GM12892 (cell line): ENCODE results near the gene CUL3.
"Not testable (repeated sequence)": the region's sequence is repeated elsewhere in the genome, so short reads cannot be mapped to it uniquely, and the experiment has no call there.

Source experiments
- POLR2A ChIP-seq: IDR thresholded peaks from 2 replicates; pipeline ENCODE4 v1.6.1; 2011; ENCODE audit warnings: low read depth, low read length, control low read depth
- POLR2AphosphoS5 ChIP-seq: IDR thresholded peaks from 2 replicates; pipeline ENCODE4 v1.6.1; 2011; ENCODE audit warnings: low read depth, low read length, control low read depth
- TAF1 ChIP-seq: IDR thresholded peaks from 2 replicates; pipeline ENCODE4 v1.6.1; 2011; ENCODE audit warnings: low read depth, mild to moderate bottlenecking, control low read depth, low read length, borderline replicate concordance

DNA sequence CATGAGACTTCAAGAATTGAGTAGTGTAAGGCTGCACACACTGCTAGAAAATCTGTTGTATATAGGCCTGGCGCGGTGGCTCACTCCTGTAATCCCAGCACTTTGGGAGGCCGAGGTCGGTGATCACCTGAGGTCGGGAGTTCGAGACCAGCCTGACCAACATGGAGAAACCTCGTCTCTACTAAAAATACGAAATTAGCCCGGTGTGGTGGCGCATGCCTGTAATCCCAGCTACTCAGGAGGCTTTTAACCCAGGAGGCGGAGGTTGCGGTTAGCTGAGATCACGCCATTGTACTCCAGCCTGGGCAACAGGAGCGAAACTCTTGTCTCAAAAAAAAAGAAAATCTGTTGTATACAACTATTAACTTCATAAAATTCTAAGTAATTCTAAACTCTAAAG is 2.1 kb downstream of the CUL3 start:
- not testable (repeated sequence) for TF ChIP-seq POLR2A, POLR2AphosphoS5, TAF1
